ENCODE results near the gene RTP2.

Gene RTP2

GRCh38 chr3:187665764-187666402 lies 36.5 kb downstream of the RTP2 start:
- DNase-seq, result no peak

- no peak for DNase-seq
These were observed 37.3 kb downstream of the RTP2 start for GRCh38 chr3:187665010-187665409.

GRCh38 chr3:187662848-187663409 lies 39.4 kb downstream of the RTP2 start:
- DNase-seq, result no peak

GRCh38 chr3:187661267-187661666 lies 41.1 kb downstream of the RTP2 start:
- DNase-seq, result no peak

- DNase-seq, result no peak
These were observed 51.1 kb downstream of the RTP2 start for GRCh38 chr3:187651282-187651681.

Measured in activated naive CD4-positive, alpha-beta T cell treated with anti-CD3 and anti-CD28 coated beads, Interleukin-2, amount 50 U/mL, for 16 hours (primary cell).